PFSK-1 (cell line): Measurements from ENCODE around the gene CCNI.
A peak's percentile ranks its signal among the peaks of the same experiment; 100 is the strongest.

Source experiments
- POLR2AphosphoS5 ChIP-seq: IDR thresholded peaks from 2 replicates; pipeline ENCODE4 v1.6.1; 2012; ENCODE audit warnings: low read depth, mild to moderate bottlenecking, control low read depth, low read length, moderate library complexity
- SIN3A ChIP-seq: IDR thresholded peaks from 2 replicates; pipeline ENCODE4 v1.6.1; 2012; ENCODE audit warnings: mild to moderate bottlenecking, low read length, moderate library complexity, borderline replicate concordance; ENCODE audit not compliant: insufficient read depth
- TF ChIP-seq, protein P1 (sequence below), 2 experiments: IDR thresholded peaks; 2 replicates each; pipeline versions ENCODE4 v1.6.1 to v1.8.0; 2011 to 2012; ENCODE audit warnings: low read depth in 2 of 2, low read length in 2 of 2, control low read depth in 1 of 2, inconsistent platforms in 1 of 2, mild to moderate bottlenecking in 1 of 2, moderate library complexity in 1 of 2; ENCODE audit not compliant: insufficient read depth in 1 of 2

DNA sequence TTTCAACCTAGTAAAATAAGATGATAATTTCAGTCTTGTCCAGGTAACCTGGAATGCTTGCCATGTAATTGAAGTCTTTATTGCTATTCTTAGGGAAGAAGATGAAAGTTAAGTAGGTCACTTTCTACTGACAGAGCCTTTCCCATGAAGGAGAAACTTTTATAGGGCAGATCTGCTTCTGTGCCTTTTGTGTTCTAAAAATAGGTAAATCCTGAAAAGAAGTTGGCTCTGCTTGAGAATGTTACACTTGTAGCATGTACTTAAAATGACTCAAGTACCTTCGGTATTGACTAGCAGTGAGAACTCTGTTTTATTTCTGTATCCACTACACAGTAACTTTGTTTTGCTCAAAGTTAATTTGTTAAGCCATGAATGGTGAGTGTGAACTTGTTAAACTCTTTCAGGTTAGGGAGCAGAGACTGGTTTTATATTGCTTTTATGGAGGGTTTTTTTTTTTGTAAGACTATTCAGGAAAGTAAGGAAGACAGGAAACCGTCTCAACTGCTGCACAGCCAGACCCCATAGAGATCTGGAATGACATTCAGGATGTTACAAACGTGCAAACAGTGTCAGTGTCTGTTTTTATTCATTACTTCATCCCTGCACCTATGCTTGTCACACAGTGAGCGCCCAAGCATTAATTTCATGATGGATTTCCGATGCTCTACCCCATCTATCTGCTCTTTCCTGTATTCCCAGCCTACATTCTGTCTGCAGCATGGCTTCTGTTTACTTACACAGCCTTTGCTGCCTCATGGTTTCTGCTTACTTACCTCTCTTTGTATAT, 73.3 kb downstream of the CCNI start:
- TF ChIP-seq, protein P1, sequence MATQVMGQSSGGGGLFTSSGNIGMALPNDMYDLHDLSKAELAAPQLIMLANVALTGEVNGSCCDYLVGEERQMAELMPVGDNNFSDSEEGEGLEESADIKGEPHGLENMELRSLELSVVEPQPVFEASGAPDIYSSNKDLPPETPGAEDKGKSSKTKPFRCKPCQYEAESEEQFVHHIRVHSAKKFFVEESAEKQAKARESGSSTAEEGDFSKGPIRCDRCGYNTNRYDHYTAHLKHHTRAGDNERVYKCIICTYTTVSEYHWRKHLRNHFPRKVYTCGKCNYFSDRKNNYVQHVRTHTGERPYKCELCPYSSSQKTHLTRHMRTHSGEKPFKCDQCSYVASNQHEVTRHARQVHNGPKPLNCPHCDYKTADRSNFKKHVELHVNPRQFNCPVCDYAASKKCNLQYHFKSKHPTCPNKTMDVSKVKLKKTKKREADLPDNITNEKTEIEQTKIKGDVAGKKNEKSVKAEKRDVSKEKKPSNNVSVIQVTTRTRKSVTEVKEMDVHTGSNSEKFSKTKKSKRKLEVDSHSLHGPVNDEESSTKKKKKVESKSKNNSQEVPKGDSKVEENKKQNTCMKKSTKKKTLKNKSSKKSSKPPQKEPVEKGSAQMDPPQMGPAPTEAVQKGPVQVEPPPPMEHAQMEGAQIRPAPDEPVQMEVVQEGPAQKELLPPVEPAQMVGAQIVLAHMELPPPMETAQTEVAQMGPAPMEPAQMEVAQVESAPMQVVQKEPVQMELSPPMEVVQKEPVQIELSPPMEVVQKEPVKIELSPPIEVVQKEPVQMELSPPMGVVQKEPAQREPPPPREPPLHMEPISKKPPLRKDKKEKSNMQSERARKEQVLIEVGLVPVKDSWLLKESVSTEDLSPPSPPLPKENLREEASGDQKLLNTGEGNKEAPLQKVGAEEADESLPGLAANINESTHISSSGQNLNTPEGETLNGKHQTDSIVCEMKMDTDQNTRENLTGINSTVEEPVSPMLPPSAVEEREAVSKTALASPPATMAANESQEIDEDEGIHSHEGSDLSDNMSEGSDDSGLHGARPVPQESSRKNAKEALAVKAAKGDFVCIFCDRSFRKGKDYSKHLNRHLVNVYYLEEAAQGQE (IDR thresholded peaks at IDR 0.05; ENCODE audit: insufficient read depth in 1 of 2, low read depth in 2 of 2, low read length in 2 of 2) = no peak
- TF ChIP-seq SIN3A = peak; percentile 74; the same call in 1 of the 2 replicates
- TF ChIP-seq POLR2AphosphoS5 = no peak
